Gastroesophageal sphincter (tissue), 3 donors: Measurements from ENCODE around the gene OR2T34.

Experiments
- CTCF ChIP-seq, 4 experiments: fragments of 200-600 bp in 2 of 4; fragments of 450-650 bp in 2 of 4; sonication (generic) in 1 of 4; IDR thresholded peaks; one replicate each; pipeline ENCODE4 v1.5.1; 2017 to 2019; ENCODE audit warnings: antibody characterized with exemption in 4 of 4, mild to moderate bottlenecking in 2 of 4, moderate library complexity in 2 of 4
- EP300 ChIP-seq: sonication (generic); formaldehyde crosslinking; IDR thresholded peaks from one replicate; pipeline ENCODE4 v1.6.1; 2017; ENCODE audit warnings: antibody characterized with exemption, mild to moderate bottlenecking
- POLR2A ChIP-seq, 2 donors: fragments of 450-650 bp; IDR thresholded peaks; one replicate each; pipeline ENCODE4 v1.6.1; 2017; ENCODE audit warnings: antibody characterized with exemption in 2 of 2, mild to moderate bottlenecking in 2 of 2, moderate library complexity in 1 of 2
- POLR2AphosphoS5 ChIP-seq: sonication (generic); formaldehyde crosslinking; IDR thresholded peaks from one replicate; pipeline ENCODE4 v1.6.1; 2017; ENCODE audit warnings: antibody characterized with exemption

GRCh38 chr1:248589334-248589733, 14.8 kb upstream of the OR2T34 start:
- TF ChIP-seq EP300 (no peak), CTCF (IDR thresholded peaks at IDR 0.05) (no peak), POLR2A (IDR thresholded peaks at IDR 0.05) (no peak), POLR2AphosphoS5 (no peak)
